GM21576 (cell line): ENCODE results near the gene SEMA5A.

Experiments
- ATAC-seq: cut with Tn5 transposase; IDR thresholded peaks from one replicate; pipeline ENCODE4 v1.9.1; 2021; ENCODE audit warnings: mild to moderate bottlenecking, moderate library complexity; ENCODE audit not compliant: unreplicated experiment

SEMA5A gene

DNA sequence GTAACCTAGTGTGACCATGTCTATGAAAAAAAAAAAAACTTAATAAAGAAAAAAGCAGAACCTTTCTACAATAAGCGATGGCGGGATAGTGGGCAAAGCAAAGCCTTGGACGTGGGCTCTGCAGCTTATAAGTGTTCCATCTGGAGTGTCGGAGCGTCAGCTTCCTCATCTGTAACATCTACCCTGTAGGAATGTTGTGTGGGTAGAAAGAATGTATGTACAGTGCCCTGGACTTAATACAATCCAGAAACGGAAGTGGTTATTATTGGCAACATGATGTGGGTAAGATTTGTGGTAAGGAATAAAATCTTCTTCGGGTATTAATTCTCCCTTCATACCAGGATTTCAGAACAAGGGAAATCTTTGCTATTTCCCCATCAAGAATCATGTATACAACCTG, 66.5 kb downstream of the SEMA5A start:
- no peak for ATAC-seq

DNA sequence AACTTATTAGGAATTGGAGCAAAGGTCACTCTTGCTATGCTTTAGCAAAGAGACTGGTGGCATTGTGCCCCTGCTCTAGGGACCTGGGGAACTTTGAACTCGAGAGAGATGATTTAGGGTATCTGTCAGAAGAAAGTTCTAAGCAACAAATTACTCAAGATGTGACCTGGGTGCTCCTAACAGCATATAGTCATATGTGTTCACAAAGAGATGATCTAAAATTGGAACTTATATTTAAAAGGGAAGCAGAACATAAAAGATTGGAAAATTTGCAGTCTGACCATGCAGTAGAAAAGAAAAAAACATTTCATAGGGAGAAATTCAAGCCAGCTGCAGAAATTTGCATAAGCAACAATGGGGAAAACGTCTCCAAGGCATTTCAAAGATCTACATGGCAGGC, 68.3 kb downstream of the SEMA5A start:
- no peak for ATAC-seq

DNA sequence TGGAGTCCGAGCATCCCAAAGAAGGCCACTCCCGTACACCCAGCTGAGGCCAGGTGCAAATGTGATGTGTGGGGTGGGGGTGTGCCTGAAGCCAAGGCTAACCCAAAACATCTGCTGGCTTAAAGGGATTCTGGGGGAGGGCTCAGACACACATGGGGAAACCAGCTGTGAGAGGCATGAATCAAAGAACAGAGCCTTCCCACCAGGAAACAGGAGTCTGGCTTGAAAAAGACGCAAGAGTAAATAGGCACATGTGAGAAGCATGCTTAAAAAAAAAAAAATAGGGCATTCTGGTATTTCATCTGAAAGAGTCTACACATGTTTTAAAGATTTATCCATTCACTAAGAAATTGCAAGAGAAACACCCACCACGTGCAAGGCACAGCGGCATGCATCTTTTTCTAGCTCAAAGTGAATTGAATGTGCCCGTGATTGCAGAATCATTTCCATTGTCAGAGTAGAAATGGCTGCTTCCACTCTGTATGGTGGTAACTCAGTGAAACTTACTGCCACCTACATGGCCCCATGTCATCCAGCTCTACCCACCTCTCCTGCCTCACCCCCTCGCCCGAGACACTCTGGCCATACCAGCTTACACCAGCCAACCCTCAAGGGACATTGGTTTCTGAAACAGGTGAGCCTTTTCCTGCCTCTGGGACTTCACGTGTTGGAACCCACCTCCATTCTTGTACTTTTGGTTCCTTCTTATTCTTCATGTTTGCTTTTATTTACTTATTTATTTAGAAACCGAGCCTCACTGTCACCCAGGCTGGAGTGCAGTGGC, 71.5 kb downstream of the SEMA5A start:
- ATAC-seq = no peak

DNA sequence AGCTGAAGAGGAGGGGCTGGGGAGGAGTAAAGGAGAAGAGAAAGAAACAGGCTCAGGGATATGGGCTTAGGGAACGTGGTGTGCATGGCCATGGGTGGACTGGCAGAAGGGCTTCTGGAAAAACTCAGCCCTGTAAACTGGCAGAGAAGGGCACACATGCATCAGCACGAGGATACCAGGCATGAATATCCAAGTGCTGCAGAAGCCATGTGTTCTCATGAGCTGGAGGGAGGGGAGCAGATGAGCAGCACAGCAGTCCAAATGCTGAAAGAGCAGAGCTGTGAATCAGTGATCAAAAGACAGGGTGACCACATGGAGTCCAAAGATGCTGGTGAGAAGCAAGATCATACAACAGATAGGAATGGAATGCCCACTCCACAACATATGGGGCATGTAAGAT, 72.3 kb downstream of the SEMA5A start:
- no peak for ATAC-seq

DNA sequence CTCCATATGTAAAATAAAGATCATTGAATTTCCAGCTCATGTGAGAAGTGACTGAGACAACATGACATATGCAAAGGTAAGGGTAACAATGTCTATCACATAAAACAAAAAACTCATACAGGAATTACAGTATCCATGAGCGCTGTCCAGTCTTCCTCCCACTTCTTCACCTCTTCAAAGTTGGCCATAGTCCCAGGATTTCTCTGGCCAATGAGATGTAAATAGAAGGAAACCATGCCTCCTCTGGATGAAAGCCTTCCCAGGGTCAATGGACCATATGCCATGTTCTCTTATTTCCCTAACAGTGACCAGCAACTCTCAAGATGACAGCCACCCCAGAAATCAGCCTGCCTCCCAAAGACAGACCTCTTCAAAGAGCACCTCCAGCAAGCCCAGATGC, 75.5 kb downstream of the SEMA5A start:
- no peak for ATAC-seq

DNA sequence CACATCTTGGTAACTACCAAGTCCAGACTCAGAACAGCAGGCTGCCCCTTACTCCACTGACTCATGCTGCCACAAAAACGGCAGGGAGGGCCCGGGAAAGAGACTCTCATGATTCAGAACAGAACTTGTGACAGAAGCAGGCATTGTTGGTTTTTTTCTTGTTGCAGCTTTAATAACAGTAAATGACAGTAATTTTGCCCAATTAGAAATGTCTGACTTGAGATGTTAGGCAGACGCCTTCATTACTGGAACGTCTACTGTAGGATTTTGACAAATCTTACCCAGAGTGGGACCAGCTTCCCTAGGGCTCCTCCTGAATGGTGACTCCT, 77.9 kb downstream of the SEMA5A start:
- no peak for ATAC-seq

DNA sequence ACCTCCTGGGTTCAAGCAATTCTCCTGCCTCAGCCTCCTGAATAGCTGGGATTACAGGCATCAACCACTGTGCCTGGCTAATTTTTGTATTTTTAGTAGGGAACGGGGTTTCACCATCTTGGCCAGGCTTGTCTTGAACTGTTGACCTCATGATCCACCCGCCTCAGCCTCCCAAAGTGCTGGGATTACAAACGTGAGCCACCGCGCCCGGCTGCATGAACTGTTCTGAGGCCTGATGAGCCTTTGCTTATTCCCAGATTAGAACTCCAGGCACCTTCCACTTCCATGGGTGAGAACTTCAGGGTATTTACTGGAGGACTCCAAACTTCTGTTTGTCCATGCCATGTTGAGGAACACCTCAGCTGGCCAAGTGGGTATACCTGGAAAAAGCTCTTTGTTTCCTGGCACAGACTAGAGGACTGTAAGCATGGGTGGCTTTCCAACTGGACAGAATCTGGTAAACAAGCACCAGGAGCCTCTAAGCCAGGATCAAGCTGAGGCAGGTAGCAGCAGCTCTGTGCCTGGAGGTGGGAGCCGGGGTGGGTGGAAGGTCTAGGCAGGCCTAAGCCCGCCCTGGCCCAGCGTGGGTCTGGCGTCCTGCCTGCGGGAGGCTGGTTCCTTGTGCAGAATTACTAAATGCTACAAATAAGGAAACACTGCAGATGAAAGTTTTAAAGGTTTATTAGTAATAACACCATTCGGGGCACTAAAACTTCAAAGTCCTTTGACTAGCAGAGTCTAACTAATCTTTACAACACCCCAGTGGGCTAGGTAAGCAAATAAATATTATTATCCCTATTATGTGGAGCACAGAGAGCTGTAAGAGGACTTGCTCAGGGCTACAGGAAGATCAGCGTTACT, 78.4 kb downstream of the SEMA5A start:
- no peak for ATAC-seq

DNA sequence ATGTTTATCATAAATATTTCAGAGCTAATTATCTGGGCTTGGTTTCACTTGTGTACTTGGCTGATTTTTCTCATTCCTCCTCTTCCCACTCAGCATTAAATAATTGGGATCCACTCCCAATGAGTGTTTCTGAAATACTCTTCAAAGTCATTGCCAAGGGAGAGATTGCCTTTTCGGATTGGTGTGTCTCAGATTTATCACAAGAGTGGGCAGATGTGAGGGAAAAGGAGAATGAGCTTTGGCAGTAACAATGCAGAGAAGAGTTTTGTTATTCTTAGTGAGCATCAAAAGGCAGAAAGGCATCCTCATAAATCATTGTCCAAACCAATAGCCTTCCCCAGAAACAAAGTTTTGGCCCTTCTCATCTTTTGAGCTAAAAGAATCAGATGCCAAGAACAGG, 79.2 kb downstream of the SEMA5A start:
- ATAC-seq = no peak

DNA sequence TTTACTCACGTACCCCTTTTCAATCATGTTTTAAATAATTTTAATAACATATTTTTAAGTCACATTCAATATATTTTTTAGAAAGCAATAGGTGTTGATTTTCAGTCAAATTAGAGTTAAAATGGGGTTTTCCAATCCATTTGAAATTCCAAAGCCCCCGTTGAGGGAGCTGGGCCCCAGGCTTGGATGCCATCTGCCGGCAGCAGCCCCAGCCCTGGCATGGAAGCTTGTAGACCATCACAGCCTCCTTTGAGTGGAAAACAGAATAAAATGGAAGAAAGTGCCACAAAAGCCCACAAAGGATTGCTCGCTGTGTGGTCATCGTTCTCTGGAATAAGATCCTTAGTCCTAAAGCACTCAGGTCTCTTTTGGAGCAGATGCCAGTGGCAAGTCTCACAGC, 81.4 kb downstream of the SEMA5A start:
- no peak for ATAC-seq

DNA sequence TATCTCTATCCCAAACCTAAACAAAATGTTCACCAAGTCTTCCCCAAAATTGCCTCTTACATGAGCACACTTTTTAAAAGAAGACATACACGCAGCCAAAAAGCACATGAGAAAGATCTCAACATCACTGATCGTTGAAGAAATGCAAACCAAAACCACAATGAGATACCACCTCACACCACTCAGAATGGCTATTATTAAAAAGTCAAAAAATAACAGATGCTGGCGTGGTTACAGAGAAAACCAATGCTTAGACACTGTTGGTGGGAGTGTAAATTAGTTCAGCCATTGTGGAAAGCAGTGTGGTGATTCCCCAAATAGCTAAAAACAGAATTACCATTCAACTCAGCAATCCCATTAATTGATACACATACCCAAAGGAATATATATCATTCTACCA, 83.8 kb downstream of the SEMA5A start:
- ATAC-seq = no peak

DNA sequence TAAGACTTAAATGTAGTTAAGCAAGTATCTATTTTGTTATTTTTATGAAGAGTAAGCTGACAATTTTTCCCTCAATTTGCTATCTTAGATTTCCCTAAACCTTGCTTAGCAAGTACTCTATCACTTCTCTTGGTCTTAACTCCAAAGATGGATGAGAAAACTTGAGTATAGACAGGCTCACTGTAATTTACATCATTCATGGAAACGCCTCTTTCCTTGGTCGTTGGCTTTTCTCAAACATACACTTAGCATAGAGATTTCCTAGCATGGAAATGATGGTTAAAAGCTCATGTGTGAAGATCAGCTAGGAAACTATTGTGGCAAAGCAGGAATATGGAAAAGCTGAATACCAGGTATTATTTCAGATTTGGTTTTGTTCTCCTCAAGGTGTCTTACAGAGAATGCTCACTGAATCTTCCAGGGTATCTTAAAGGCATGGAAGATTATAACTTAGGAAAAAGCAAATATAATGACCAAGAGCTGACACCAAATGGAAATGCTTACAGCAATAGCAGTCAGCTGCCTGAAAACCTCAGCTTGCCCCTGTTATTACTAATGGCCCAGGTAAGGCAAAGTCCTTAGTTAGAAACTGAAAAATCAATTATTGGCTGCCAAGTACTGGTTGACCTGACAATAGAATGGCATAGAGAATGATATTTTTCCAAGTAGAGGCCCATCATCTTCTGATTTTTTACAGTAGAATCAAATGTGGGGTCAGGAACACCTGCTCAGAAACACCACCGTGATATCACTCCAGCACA, 84.8 kb downstream of the SEMA5A start:
- ATAC-seq = no peak

DNA sequence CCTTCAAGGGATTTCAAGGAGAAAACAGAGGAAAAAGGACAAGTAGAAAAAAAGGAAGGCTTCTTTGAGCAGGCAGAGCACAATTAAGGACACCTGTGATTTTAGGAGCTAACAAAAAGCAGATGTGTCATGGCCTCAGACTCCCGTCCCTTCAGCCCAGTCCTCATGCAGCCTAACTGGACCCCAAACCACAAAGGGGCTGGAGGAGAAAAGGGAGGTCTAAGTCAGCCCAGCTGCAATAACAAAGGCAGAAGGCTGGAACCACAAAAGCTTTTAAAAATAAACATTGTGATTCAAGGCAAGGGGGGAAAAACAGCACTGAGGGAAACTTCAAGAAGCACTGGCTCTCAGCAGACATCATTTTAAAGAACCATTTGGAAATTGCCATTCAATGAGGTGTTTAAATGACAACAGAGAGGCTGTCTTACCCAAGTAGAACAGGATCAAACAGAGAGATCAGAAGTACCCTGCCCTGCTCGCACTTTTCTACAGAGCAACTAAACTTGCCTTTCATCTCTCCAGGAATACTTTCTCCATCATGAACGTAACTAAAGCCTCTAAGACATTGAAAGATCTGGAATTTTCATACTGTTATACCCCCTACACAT, 89.3 kb downstream of the SEMA5A start:
- ATAC-seq = no peak

DNA sequence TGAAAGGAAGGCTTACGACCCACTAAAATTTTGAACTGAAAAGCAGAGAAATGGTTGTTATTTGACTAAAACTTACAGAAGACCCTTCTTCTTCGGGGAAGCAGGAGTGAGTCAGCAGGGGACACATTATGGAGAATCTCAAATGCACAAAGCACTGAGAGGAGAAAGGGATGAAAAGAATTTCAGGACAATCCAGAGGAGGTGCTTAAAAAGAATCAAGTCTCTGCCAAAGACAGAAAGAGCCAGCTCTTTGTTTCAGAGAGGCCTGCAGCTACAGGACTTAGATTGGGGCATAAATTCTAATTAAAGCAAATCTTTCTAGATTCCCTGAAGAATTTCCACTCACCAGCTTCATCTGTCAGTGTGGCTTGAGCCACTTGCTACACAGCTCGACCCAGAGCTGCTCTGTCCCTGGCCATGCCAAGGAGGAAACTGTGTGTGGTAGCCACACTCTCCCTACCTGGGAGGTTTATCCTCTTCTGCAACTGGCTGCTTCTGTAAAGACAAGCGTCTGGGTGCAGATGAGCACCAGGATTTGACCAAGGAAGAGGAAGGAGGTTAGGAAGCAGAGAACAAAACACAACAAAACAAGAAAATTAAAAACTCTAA, 89.9 kb downstream of the SEMA5A start:
- ATAC-seq = no peak

DNA sequence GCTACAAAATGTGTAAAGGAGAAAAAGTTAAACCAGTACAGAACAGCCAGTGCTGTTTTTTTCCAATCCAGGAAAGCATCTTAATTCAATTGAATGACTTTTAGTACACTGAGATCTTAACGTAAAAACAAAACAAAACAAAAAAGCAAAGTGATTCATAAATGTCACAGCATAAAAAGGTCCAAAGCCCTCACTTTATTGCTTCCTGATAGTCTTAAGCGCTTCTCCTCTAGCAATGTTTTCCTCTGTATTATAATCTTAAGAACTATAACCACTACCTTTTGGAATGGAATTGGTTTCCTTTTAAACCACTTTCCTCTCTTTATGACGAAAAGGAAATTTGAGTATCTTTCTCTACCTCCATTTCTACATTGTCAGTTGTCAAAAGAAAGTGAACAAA, 91.4 kb downstream of the SEMA5A start:
- no peak for ATAC-seq

DNA sequence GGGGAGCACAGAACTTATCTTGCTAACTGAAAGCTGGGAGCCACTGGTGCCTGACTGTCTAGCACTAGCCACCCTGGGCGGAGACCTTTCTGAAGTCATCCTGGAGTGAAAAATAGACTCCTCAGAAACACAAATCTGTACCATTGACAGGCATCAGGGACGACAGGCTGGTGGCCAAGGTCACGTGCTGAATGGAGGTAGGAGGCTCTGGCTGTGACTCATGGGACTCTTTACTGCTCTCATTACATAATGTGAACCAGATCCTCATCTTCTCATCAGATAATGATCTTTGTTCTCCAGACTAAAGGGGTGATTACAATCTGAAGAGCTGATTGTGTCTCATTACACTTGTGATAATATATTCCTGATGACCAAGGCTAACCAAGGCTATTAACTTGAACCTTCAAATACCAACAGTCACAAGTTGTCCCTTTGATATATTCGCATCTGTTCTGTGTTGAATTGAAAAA, 91.8 kb downstream of the SEMA5A start:
- ATAC-seq = no peak

DNA sequence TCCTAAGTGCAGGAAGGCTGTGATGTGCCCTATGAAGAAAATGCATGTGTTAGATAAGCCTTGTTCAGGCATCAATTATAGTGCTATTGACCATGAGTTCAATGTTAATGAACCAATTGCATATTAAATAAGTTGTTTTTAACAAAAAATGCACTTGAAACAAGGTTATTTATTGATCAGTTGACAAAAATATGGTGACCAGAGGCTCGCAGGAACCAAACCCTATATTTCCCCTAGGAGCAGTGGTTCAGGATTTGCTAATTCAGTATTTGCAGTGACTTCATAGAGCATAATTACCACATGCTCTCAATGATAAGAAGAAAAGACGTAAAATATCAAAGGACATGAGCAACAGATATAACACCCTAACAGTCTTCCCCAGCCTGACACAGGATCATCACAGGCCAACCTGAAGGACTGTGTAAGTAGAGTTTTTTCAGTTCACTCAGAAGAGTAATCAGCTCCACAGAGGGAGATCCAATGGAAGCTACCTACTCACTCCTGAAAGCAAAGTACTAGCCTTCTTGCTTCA, 92.3 kb downstream of the SEMA5A start:
- no peak for ATAC-seq

DNA sequence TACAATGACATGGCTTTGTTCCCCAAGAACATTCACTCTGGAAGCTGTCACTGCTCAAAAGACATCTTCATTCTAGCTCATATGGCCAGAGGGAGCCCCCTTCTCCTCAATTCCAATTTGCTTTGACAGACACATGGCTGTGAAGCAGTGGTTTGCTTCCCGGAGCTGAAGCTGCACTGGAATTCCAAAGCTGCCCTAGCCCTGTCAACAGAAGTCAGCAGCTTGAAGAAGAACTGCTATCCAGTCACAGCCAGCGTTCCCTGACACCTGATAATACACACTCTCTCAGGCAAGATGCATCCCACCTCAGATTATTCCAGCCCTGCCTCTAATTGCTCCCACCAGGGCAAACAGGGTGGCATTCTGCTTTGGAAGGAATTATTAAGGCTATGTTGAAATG, 93.7 kb downstream of the SEMA5A start:
- no peak for ATAC-seq

DNA sequence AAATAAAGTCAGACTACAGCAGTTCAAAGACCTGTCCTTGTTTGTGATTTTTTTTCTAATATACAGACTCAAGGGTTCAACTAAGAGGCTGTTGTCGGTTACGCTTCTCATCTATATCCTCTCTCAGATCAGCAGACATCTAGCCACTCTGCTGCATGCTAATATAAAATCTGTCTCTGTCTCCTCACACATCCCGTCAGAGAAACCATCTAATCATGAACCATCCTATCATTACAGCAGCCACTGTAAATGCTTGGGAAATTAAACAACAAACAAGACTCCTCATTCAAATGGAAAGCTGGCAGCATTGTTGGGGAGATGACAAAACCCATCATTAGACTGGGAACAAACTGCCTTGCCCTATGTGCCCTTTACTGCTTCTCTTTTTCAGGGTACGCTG, 94.8 kb downstream of the SEMA5A start:
- no peak for ATAC-seq

DNA sequence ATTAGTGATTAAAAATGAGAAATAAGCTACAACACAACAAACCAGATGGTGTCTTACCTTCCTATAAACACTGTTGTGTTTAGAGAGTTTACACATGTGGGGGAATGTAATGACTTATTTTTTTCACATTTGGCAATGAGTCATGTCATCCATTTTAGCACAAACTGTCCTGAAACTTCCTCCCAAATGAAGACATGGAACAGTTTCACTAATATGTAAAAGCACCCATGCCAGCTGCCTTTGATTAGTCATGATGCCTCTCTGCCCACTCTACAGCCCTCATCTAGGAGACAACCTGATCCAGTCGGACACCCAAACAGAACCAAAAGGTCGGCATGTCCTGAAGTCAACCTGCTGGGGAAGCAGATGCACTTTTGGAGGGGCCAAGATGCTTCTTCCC, 98.2 kb downstream of the SEMA5A start:
- no peak for ATAC-seq

DNA sequence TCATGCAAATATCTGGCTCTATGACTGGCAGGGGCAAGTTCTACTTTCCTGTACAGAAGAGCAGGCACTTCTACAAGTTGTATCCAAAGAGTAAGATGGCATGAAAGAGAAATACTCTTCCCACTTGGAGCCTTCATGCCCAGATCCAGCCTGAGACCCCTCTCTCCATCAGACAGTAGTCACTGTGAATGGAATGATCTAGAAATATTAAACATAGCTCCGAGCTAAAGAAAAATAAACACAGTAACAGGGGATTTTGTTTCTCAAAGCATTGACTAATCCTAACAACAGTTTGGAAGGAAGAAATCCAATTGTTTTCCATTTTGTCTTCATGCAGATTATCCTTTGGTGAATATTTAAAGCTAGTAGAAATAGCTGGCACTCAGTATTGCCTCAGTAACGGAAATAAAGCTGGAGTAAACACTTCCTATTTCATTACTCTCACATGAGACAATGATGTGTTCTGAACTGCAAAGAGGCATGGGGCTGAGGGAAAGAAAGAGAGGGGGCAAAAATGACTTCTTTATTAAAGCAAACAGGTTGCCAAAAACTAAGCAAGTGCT, 100.0 kb downstream of the SEMA5A start:
- ATAC-seq = no peak
